Mesenchymal stem cell (in vitro differentiated cells and primary cell): ENCODE measurements around the gene ALDH1L1.
A peak's percentile ranks its signal among the peaks of the same experiment; 100 is the strongest.

Experiments used
- DNase-seq: peaks from one replicate; pipeline ENCODE4 v3.0.0-alpha.2; 2013
- H2AFZ ChIP-seq: one replicate; pipeline ENCODE4 v1.6.1; 2013; ENCODE audit warnings: low read depth, mild to moderate bottlenecking, control low read depth, inconsistent platforms, low read length, moderate library complexity
- H2AK5ac ChIP-seq: 2 replicates; pipeline ENCODE4 v1.6.1; 2013; ENCODE audit warnings: low read length, moderate library complexity, mild to moderate bottlenecking, inconsistent platforms; ENCODE audit not compliant: severe bottlenecking
- H2BK120ac ChIP-seq: one replicate; pipeline ENCODE4 v1.6.1; 2013; ENCODE audit warnings: low read depth, mild to moderate bottlenecking, inconsistent platforms, low read length, moderate library complexity
- H2BK12ac ChIP-seq, 2 experiments: one replicate each; pipeline ENCODE4 v1.6.1; 2013; ENCODE audit warnings: inconsistent platforms in 2 of 2, low read length in 2 of 2, mild to moderate bottlenecking in 2 of 2, moderate library complexity in 2 of 2, control low read depth in 1 of 2
- H2BK15ac ChIP-seq: one replicate; pipeline ENCODE4 v1.6.1; 2013; ENCODE audit warnings: mild to moderate bottlenecking, low read depth, inconsistent platforms; ENCODE audit not compliant: poor library complexity, severe bottlenecking
- H2BK5ac ChIP-seq: 2 replicates; pipeline ENCODE4 v1.6.1; 2013; ENCODE audit warnings: low read depth, mild to moderate bottlenecking, low read length, control low read depth, inconsistent platforms; ENCODE audit not compliant: poor library complexity, severe bottlenecking
- H3K14ac ChIP-seq, 2 experiments: one replicate each; pipeline ENCODE4 v1.6.1; 2013; ENCODE audit warnings: inconsistent platforms in 2 of 2, low read length in 2 of 2, control low read depth in 1 of 2, mild to moderate bottlenecking in 1 of 2, moderate library complexity in 1 of 2
- H3K18ac ChIP-seq, 2 experiments: one replicate each; pipeline ENCODE4 v1.6.1; 2013; ENCODE audit warnings: inconsistent platforms in 2 of 2, low read length in 2 of 2, control low read depth in 1 of 2, low read depth in 1 of 2, mild to moderate bottlenecking in 1 of 2
- H3K23ac ChIP-seq, 2 experiments: one replicate each; pipeline ENCODE4 v1.6.1; 2013; ENCODE audit warnings: inconsistent platforms in 2 of 2, low read length in 2 of 2, mild to moderate bottlenecking in 2 of 2, moderate library complexity in 2 of 2, control low read depth in 1 of 2
- H3K27ac ChIP-seq: 2 replicates; pipeline ENCODE4 v1.5.1; 2013; ENCODE audit warnings: mild to moderate bottlenecking, moderate library complexity, low read length, control low read depth, inconsistent platforms; ENCODE audit not compliant: poor library complexity, severe bottlenecking
- H3K27me3 ChIP-seq, 2 experiments: 2 replicates each; pipeline versions ENCODE4 v1.6.1 to v1.7.0; 2013; ENCODE audit warnings: low read length in 2 of 2, mild to moderate bottlenecking in 2 of 2, moderate library complexity in 2 of 2, control low read depth in 1 of 2, inconsistent platforms in 1 of 2; ENCODE audit not compliant: control insufficient read depth in 1 of 2, insufficient read depth in 1 of 2
- H3K36me3 ChIP-seq, 2 experiments: 2 replicates each; pipeline versions ENCODE4 v1.6.1 to v1.7.0; 2013; ENCODE audit warnings: low read length in 2 of 2, control low read depth in 1 of 2, inconsistent platforms in 1 of 2, low read depth in 1 of 2, mild to moderate bottlenecking in 1 of 2; ENCODE audit not compliant: insufficient read depth in 2 of 2, control insufficient read depth in 1 of 2
- H3K4ac ChIP-seq, 2 experiments: one replicate each; pipeline ENCODE4 v1.6.1; 2013; ENCODE audit warnings: inconsistent platforms in 2 of 2, low read length in 2 of 2, mild to moderate bottlenecking in 2 of 2, moderate library complexity in 2 of 2, control low read depth in 1 of 2, low read depth in 1 of 2
- H3K4me1 ChIP-seq: 2 replicates; pipeline ENCODE4 v1.6.1; 2013; ENCODE audit warnings: low read depth, low read length, control low read depth; ENCODE audit not compliant: control insufficient read depth, insufficient read depth
- H3K4me2 ChIP-seq: 2 replicates; pipeline ENCODE4 v1.6.1; 2013; ENCODE audit warnings: low read length, mild to moderate bottlenecking, inconsistent platforms; ENCODE audit not compliant: poor library complexity, severe bottlenecking
- H3K4me3 ChIP-seq, 2 experiments: 2 replicates each; pipeline versions ENCODE4 v1.5.1 to v1.7.0; 2013; ENCODE audit warnings: low read length in 2 of 2, mild to moderate bottlenecking in 2 of 2, control low read depth in 1 of 2, low read depth in 1 of 2; ENCODE audit not compliant: insufficient read depth in 1 of 2
- H3K79me1 ChIP-seq: replicated peaks from 2 replicates; pipeline ENCODE4 v1.6.1; 2013; ENCODE audit warnings: mild to moderate bottlenecking, control low read depth, low read length, inconsistent platforms; ENCODE audit not compliant: poor library complexity, severe bottlenecking
- H3K9ac ChIP-seq: 2 replicates; pipeline ENCODE4 v1.7.0; 2013; ENCODE audit warnings: mild to moderate bottlenecking, low read length, moderate library complexity
- H3K9me3 ChIP-seq: 2 replicates; pipeline ENCODE4 v1.7.0; 2013; ENCODE audit warnings: mild to moderate bottlenecking, low read length; ENCODE audit not compliant: control insufficient read depth
- H4K8ac ChIP-seq: one replicate; pipeline ENCODE4 v1.6.1; 2013; ENCODE audit warnings: inconsistent platforms, mild to moderate bottlenecking, low read length, moderate library complexity
- H4K91ac ChIP-seq: one replicate; pipeline ENCODE4 v1.6.1; 2013; ENCODE audit warnings: mild to moderate bottlenecking, low read length, inconsistent platforms
- WGBS: methylation state at CpG from one replicate; pipeline ENCODE4 v1.1.7; 2013; ENCODE audit warnings: mixed read lengths; 5-methylcytosine and 5-hydroxymethylcytosine counted together

The ALDH1L1 gene

GRCh38 chr3:126084768-126085180, 95.6 kb downstream of the ALDH1L1 start:
- no peak overlapping the region for H4K8ac ChIP-seq
- no peak overlapping the region for H2AK5ac ChIP-seq
- peak overlapping the region in 1 of 2 experiments; percentile 88 for H3K4me3 ChIP-seq
- no peak overlapping the region for H4K91ac ChIP-seq
- no peak overlapping the region for H3K27ac ChIP-seq
- H2BK12ac ChIP-seq: no peak overlapping the region
- peaks cover 5% of the 10 kb centered on the region for H3K4me1 ChIP-seq
- no peak overlapping the region for H2BK5ac ChIP-seq
- no peak overlapping the region for H3K18ac ChIP-seq
- WGBS: 73% methylated on average over 5 of the region's 5 CpGs
- no peaks in the 10 kb centered on the region for H3K27me3 ChIP-seq
- no peak overlapping the region for H3K4ac ChIP-seq
- no peak overlapping the region for H2BK15ac ChIP-seq
- H3K9me3 ChIP-seq: peaks cover 6% of the 10 kb centered on the region
- H2BK120ac ChIP-seq: no peak overlapping the region
- no peak for DNase-seq
- no peak overlapping the region for H3K4me2 ChIP-seq
- H3K36me3 ChIP-seq: no peaks in the 10 kb centered on the region
- H3K9ac ChIP-seq: peak overlapping the region; percentile 86
- no peak overlapping the region for H3K14ac ChIP-seq
- no peak overlapping the region for H3K23ac ChIP-seq
- H3K79me1 ChIP-seq: no peaks in the 10 kb centered on the region
- H2AFZ ChIP-seq: no peak overlapping the region

GRCh38 chr3:126083913-126084767, 96.2 kb downstream of the ALDH1L1 start, which contains the start of gene SLC41A3:
Gene SLC41A3 (minus strand): TSS chr3:126084124. CDS start chr3:126068219, 15,905 bp downstream.
- Histone ChIP-seq H2AK5ac (no peak within 1 kb of the TSS), H3K9me3 (peaks cover 6% of the 10 kb centered on the region), H3K27ac (no peak within 1 kb of the TSS), H2BK5ac (no peak within 1 kb of the TSS), H3K18ac (peak within 1 kb of the TSS; percentile 52 to 92), H4K91ac (peak within 1 kb of the TSS; percentile 52), H3K4me3 (peak within 1 kb of the TSS; percentile 64 to 88), H2BK12ac (peak within 1 kb of the TSS in 1 of 2 experiments; percentile 6), H3K27me3 (no peaks in the 10 kb centered on the region), H2AFZ (peak within 1 kb of the TSS; percentile 64), H3K4me1 (peaks cover 5% of the 10 kb centered on the region), H3K36me3 (no peaks in the 10 kb centered on the region), H3K14ac (peak within 1 kb of the TSS in 1 of 2 experiments; percentile 87), H2BK120ac (peak within 1 kb of the TSS; percentile 87), H3K9ac (peak within 1 kb of the TSS; percentile 86), H3K79me1 (no peaks in the 10 kb centered on the region), H3K23ac (peak within 1 kb of the TSS in 1 of 2 experiments; percentile 5), H3K4ac (peak within 1 kb of the TSS in 1 of 2 experiments; percentile 6), H2BK15ac (peak within 1 kb of the TSS; percentile 95), H4K8ac (peak within 1 kb of the TSS; percentile 14), H3K4me2 (peak within 1 kb of the TSS; percentile 96)
- DNase-seq: peak; percentile 72
- 3% methylated on average over 43 of the region's 72 CpGs for WGBS

GRCh38 chr3:126083511-126083912, 96.9 kb downstream of the ALDH1L1 start:
- no peak overlapping the region for H2BK5ac ChIP-seq
- H3K4ac ChIP-seq: peak overlapping the region in 1 of 2 experiments; percentile 6
- H3K9me3 ChIP-seq: peaks cover 4% of the 10 kb centered on the region
- peak overlapping the region in 1 of 2 experiments; percentile 87 for H3K14ac ChIP-seq
- peak overlapping the region; percentile 43 for H2AFZ ChIP-seq
- H3K4me3 ChIP-seq: peak overlapping the region; percentile 64 to 88
- peak overlapping the region; percentile 14 for H4K8ac ChIP-seq
- no peaks in the 10 kb centered on the region for H3K36me3 ChIP-seq
- peaks cover under 1% of the 10 kb centered on the region for H3K79me1 ChIP-seq
- no peak overlapping the region for H2BK15ac ChIP-seq
- DNase-seq: peak; percentile 56
- peak overlapping the region in 1 of 2 experiments; percentile 5 for H3K23ac ChIP-seq
- WGBS: under 1% methylated on average over 27 of the region's 30 CpGs
- H3K27me3 ChIP-seq: no peaks in the 10 kb centered on the region
- H3K4me1 ChIP-seq: peaks cover 5% of the 10 kb centered on the region
- no peak overlapping the region for H2AK5ac ChIP-seq
- H3K4me2 ChIP-seq: peak overlapping the region; percentile 96
- peak overlapping the region; percentile 86 for H3K9ac ChIP-seq
- H2BK120ac ChIP-seq: peak overlapping the region; percentile 15
- peak overlapping the region; percentile 52 for H4K91ac ChIP-seq
- no peak overlapping the region for H3K27ac ChIP-seq
- peak overlapping the region in 1 of 2 experiments; percentile 6 for H2BK12ac ChIP-seq
- H3K18ac ChIP-seq: peak overlapping the region; percentile 52 to 92

- peaks cover 5% of the 10 kb centered on the region for H3K4me1 ChIP-seq
- no peak overlapping the region for H3K18ac ChIP-seq
- peak overlapping the region; percentile 64 for H2AFZ ChIP-seq
- H3K27me3 ChIP-seq: no peaks in the 10 kb centered on the region
- no peak overlapping the region for H2BK5ac ChIP-seq
- H2BK12ac ChIP-seq: no peak overlapping the region
- peak overlapping the region in 1 of 2 experiments; percentile 88 for H3K4me3 ChIP-seq
- no peak for DNase-seq
- no peak overlapping the region for H3K4ac ChIP-seq
- no peak overlapping the region for H4K91ac ChIP-seq
- H3K23ac ChIP-seq: no peak overlapping the region
- H3K36me3 ChIP-seq: no peaks in the 10 kb centered on the region
- 43% methylated on average over 3 of the region's 3 CpGs for WGBS
- no peak overlapping the region for H3K27ac ChIP-seq
- no peak overlapping the region for H2BK15ac ChIP-seq
- H2AK5ac ChIP-seq: no peak overlapping the region
- peak overlapping the region; percentile 96 for H3K4me2 ChIP-seq
- H3K79me1 ChIP-seq: peaks cover 5% of the 10 kb centered on the region
- H2BK120ac ChIP-seq: no peak overlapping the region
- no peak overlapping the region for H4K8ac ChIP-seq
- no peak overlapping the region for H3K14ac ChIP-seq
- peak overlapping the region; percentile 86 for H3K9ac ChIP-seq
- H3K9me3 ChIP-seq: peaks cover 3% of the 10 kb centered on the region
These were observed 97.3 kb downstream of the ALDH1L1 start for GRCh38 chr3:126083138-126083445.
